WTC11 (cell line): ENCODE data around the gene GPC6. TPM values are rescaled to one million over a fixed set of nuclear protein-coding genes. Genes with fewer than 3 reads are reported as not detected.

Experiments used
- ATAC-seq: fragments of 200-7000 bp; cut with Tn5 transposase; 2 replicates; pipeline ENCODE4 v1.10.0; 2021; ENCODE audit warnings: mild to moderate bottlenecking, moderate library complexity
- CTCF ChIA-PET: fragments of 300-600 bp; sonication (Branson Sonifier 250); formaldehyde crosslinking; loops from one replicate; lab custom pipeline; 2021; ENCODE audit warnings: antibody characterized with exemption; lab: Charles Lee
- POLR2A ChIA-PET: fragments of 350-600 bp; sonication (Branson Sonifier 250); formaldehyde crosslinking; loops from one replicate; lab custom pipeline; 2021; ENCODE audit warnings: antibody characterized with exemption; lab: Charles Lee
- DNase-seq: peaks from one replicate; pipeline ENCODE4 v3.0.0; 2021; ENCODE audit warnings: low spot score
- H3K27ac Mint-ChIP-seq: 2 replicates; pipeline ENCODE4 v1.8.0; 2021; ENCODE audit warnings: mixed read lengths
- H3K27me3 Mint-ChIP-seq: 2 replicates; pipeline ENCODE4 v1.8.0; 2021; ENCODE audit warnings: low read depth, mild to moderate bottlenecking, moderate library complexity, mixed read lengths
- H3K36me3 Mint-ChIP-seq: 2 replicates; pipeline ENCODE4 v1.8.0; 2021; ENCODE audit warnings: mixed read lengths
- H3K4me1 Mint-ChIP-seq: 2 replicates; pipeline ENCODE4 v1.8.0; 2022; ENCODE audit warnings: mixed read lengths
- H3K4me3 Mint-ChIP-seq: 2 replicates; pipeline ENCODE4 v1.8.0; 2021; ENCODE audit warnings: mild to moderate bottlenecking, moderate library complexity, mixed read lengths
- H3K9me3 Mint-ChIP-seq: 2 replicates; pipeline ENCODE4 v1.8.0; 2021; ENCODE audit warnings: mixed read lengths
- ATF6 ChIP-seq: sonication (generic); formaldehyde crosslinking; IDR thresholded peaks from 2 replicates; pipeline ENCODE4 v1.8.1; 2023; ENCODE audit warnings: mild to moderate bottlenecking, missing genetic modification reagents
- CDX4 ChIP-seq: fragments of 250-450 bp; sonication (Bioruptor Pico); IDR thresholded peaks from 2 replicates; pipeline ENCODE4 v1.9.0; 2021; ENCODE audit warnings: moderate library complexity, mild to moderate bottlenecking, inconsistent platforms, borderline replicate concordance
- CTCF ChIP-seq: fragments of 200-600 bp; IDR thresholded peaks from 2 replicates; pipeline ENCODE4 v1.8.0; 2022; ENCODE audit warnings: antibody characterized with exemption
- FOXK1 ChIP-seq: sonication (generic); formaldehyde crosslinking; IDR thresholded peaks from 2 replicates; pipeline ENCODE4 v1.8.0; 2022; ENCODE audit warnings: mild to moderate bottlenecking, moderate library complexity, missing genetic modification reagents
- GTF2I ChIP-seq: fragments of 250-450 bp; sonication (Bioruptor Pico); conservative IDR thresholded peaks from 2 replicates; pipeline ENCODE4 v1.4.0; 2021; ENCODE audit warnings: mild to moderate bottlenecking
- JAZF1 ChIP-seq: fragments of 250-450 bp; sonication (Bioruptor Pico); IDR thresholded peaks from 2 replicates; pipeline ENCODE4 v1.9.0; 2021; ENCODE audit warnings: moderate library complexity, mild to moderate bottlenecking, inconsistent platforms
- NR1H2 ChIP-seq: sonication (generic); formaldehyde crosslinking; IDR thresholded peaks from 2 replicates; pipeline ENCODE4 v1.9.0; 2021; ENCODE audit warnings: mild to moderate bottlenecking, moderate library complexity, missing genetic modification reagents
- PREB ChIP-seq: sonication (generic); formaldehyde crosslinking; IDR thresholded peaks from 2 replicates; pipeline ENCODE4 v1.8.1; 2022; ENCODE audit warnings: mild to moderate bottlenecking, missing genetic modification reagents, moderate library complexity, borderline replicate concordance
- PRRX2 ChIP-seq: fragments of 250-450 bp; sonication (Bioruptor Pico); IDR thresholded peaks from 2 replicates; pipeline ENCODE4 v1.8.0; 2021; ENCODE audit warnings: mild to moderate bottlenecking
- SMAD3 ChIP-seq: sonication (generic); formaldehyde crosslinking; IDR thresholded peaks from 2 replicates; pipeline ENCODE4 v1.8.0; 2022; ENCODE audit warnings: missing genetic modification reagents, mild to moderate bottlenecking, borderline replicate concordance
- TEAD1 ChIP-seq: sonication (generic); formaldehyde crosslinking; IDR thresholded peaks from 2 replicates; pipeline ENCODE4 v1.8.0; 2022; ENCODE audit warnings: mild to moderate bottlenecking, missing genetic modification reagents
- ZBTB43 ChIP-seq: sonication (generic); formaldehyde crosslinking; IDR thresholded peaks from 2 replicates; pipeline ENCODE4 v1.8.1; 2023; ENCODE audit warnings: mild to moderate bottlenecking, missing genetic modification reagents
- ZMAT4 ChIP-seq: fragments of 250-450 bp; sonication (Bioruptor Pico); IDR thresholded peaks from 2 replicates; pipeline ENCODE4 v1.9.0; 2021; ENCODE audit warnings: mild to moderate bottlenecking
- ZNF416 ChIP-seq: fragments of 250-450 bp; sonication (Bioruptor Pico); IDR thresholded peaks from 2 replicates; pipeline ENCODE4 v1.9.0; 2021; ENCODE audit warnings: mild to moderate bottlenecking, inconsistent platforms
- ZNF512 ChIP-seq: sonication (generic); formaldehyde crosslinking; IDR thresholded peaks from 2 replicates; pipeline ENCODE4 v1.8.1; 2022; ENCODE audit warnings: missing genetic modification reagents, borderline replicate concordance
- total RNA-seq: library from RNA; stranded (reverse); gene quantifications from 3 replicates; pipeline ENCODE4 v1.2.3, GENCODE V29; 2021
- TF ChIP-seq, protein P1 (sequence below): fragments of 250-450 bp; sonication (Bioruptor Pico); conservative IDR thresholded peaks from 2 replicates; pipeline ENCODE4 v1.9.0; 2021; ENCODE audit warnings: mild to moderate bottlenecking
- TF ChIP-seq, protein P2 (sequence below): sonication (generic); formaldehyde crosslinking; IDR thresholded peaks from 2 replicates; pipeline ENCODE4 v1.8.1; 2022; ENCODE audit warnings: low read depth, mild to moderate bottlenecking, moderate library complexity, missing genetic modification reagents, borderline replicate concordance
- TF ChIP-seq, protein P3 (sequence below): sonication (generic); formaldehyde crosslinking; IDR thresholded peaks from 2 replicates; pipeline ENCODE4 v1.8.0; 2023; ENCODE audit warnings: missing genetic modification reagents

Gene GPC6
- total RNA-seq, 1 experiment from 2014 or later, result 19.5 TPM

DNA sequence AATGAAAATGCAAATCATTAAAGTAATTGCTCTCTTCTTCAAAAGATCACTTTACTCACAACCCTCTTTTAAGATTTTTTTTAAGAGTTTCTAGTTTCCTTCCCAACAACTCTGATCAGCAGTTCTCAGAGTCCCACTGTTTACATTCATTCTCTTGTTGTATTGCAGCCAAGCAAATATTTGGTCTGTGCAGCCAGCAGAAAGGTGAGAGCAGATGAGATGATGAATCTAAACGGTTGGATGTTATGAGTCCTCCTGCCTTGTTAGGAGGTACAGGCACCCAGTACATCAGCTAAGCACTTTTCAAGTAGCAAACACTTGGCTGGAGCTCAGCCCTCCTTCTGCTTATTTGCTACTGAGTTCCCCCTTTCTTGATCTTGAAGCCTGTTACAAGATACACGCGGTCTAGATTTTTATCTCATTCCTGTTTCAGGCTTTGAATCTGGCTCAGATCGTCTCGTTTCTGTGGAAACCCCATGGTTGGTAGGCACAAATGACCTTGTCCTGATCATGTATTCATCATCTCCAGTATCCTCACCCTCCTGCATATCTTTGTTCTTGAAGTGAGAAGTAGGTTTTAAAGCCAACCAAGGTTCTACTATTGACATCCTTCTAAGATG, 952.1 kb downstream of the GPC6 start:
- CTCF ChIA-PET, result no interaction called here
- POLR2A ChIA-PET, result no interaction called here
- TF ChIP-seq, protein P1, sequence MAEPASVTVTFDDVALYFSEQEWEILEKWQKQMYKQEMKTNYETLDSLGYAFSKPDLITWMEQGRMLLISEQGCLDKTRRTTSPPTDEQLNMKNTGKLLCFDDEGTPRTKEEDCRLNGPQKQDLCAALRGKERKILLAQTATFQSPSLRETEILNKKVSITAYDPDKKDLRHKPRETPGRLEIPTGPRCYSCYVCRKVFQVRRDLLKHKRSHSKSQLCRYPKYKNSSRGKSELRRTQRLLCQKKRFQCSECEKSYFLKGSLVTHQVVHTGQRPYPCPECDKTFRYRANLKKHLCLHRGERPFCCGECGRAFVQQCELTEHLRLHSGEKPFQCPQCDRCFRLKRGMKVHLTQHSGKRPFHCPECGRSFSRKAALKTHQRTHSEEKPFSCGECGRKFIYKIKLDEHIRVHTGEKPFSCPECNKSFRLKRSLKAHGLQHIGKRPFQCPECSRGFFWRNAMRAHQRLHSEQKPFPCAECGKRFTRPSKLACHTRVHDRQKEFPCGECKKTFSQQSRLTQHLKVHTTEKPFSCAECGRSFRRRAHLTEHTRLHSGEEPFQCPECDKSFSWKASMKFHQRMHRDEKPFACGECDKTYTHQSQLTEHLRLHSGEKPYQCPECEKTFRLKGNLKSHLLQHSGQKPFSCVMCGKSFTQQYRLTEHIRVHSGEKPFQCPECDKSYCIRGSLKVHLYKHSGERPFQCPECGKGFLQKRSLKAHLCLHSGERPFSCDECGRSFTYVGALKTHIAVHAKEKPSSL (CRISPR knock-in tag), result no peak
- TF ChIP-seq TEAD1 (CRISPR knock-in tag) (no peak), SMAD3 (no peak), NR1H2 (CRISPR knock-in tag) (no peak), PRRX2 (no peak), ZNF416 (CRISPR knock-in tag) (no peak), ATF6 (no peak), CTCF (no peak), PREB (no peak), GTF2I (no peak), ZBTB43 (no peak), JAZF1 (no peak), ZMAT4 (CRISPR knock-in tag) (no peak), FOXK1 (CRISPR knock-in tag) (no peak), ZNF512 (CRISPR knock-in tag) (no peak), CDX4 (CRISPR knock-in tag) (no peak)
- TF ChIP-seq, protein P2, sequence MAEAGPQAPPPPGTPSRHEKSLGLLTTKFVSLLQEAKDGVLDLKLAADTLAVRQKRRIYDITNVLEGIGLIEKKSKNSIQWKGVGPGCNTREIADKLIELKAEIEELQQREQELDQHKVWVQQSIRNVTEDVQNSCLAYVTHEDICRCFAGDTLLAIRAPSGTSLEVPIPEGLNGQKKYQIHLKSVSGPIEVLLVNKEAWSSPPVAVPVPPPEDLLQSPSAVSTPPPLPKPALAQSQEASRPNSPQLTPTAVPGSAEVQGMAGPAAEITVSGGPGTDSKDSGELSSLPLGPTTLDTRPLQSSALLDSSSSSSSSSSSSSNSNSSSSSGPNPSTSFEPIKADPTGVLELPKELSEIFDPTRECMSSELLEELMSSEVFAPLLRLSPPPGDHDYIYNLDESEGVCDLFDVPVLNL (CRISPR knock-in tag), result no peak
- TF ChIP-seq, protein P3, sequence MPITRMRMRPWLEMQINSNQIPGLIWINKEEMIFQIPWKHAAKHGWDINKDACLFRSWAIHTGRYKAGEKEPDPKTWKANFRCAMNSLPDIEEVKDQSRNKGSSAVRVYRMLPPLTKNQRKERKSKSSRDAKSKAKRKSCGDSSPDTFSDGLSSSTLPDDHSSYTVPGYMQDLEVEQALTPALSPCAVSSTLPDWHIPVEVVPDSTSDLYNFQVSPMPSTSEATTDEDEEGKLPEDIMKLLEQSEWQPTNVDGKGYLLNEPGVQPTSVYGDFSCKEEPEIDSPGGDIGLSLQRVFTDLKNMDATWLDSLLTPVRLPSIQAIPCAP (CRISPR knock-in tag), result no peak
- Mint-ChIP-seq H3K4me3 (no peak overlapping the region), H3K4me1 (peaks cover 14% of the 10 kb centered on the region), H3K9me3 (no peaks in the 10 kb centered on the region), H3K36me3 (no peaks in the 10 kb centered on the region), H3K27me3 (no peaks in the 10 kb centered on the region), H3K27ac (0 out of 2 replicates have a peak overlapping the region, but pooled peaks have one; percentile 24)
- DNase-seq, result no peak
- ATAC-seq, result no peak
